H9 (cell line): ENCODE data around the gene SEMG2. TPM values are rescaled to one million over a fixed set of nuclear protein-coding genes. Genes with fewer than 3 reads are reported as not detected.

Experiments used
- DNase-seq: peaks from one replicate; pipeline ENCODE4 v3.0.0-alpha.2; 2017
- H2AFZ ChIP-seq: one replicate; pipeline ENCODE4 v1.6.1; 2013; ENCODE audit warnings: mild to moderate bottlenecking, low read length, control low read depth, moderate library complexity
- H2AK5ac ChIP-seq: 2 replicates; pipeline ENCODE4 v1.6.1; 2013; ENCODE audit warnings: low read length, control low read depth, mixed read lengths; ENCODE audit not compliant: insufficient read length
- H2BK120ac ChIP-seq: one replicate; pipeline ENCODE4 v1.6.1; 2013; ENCODE audit warnings: low read depth, mild to moderate bottlenecking, low read length, control low read depth, inconsistent platforms; ENCODE audit not compliant: poor library complexity, severe bottlenecking
- H2BK12ac ChIP-seq: 2 replicates; pipeline ENCODE4 v1.6.1; 2013; ENCODE audit warnings: low read length, control low read depth, mixed read lengths, low read depth; ENCODE audit not compliant: insufficient read length
- H2BK15ac ChIP-seq: 2 replicates; pipeline ENCODE4 v1.6.1; 2013; ENCODE audit warnings: low read depth, low read length, control low read depth
- H2BK20ac ChIP-seq: one replicate; pipeline ENCODE4 v1.6.1; 2013; ENCODE audit warnings: low read depth, mild to moderate bottlenecking, low read length, control low read depth, inconsistent platforms; ENCODE audit not compliant: poor library complexity, severe bottlenecking
- H2BK5ac ChIP-seq: 2 replicates; pipeline ENCODE4 v1.6.1; 2013; ENCODE audit warnings: low read length, control low read depth, mixed read lengths; ENCODE audit not compliant: insufficient read length
- H3K14ac ChIP-seq: 2 replicates; pipeline ENCODE4 v1.6.1; 2013; ENCODE audit warnings: low read length, control low read depth; ENCODE audit not compliant: insufficient read depth
- H3K18ac ChIP-seq: 2 replicates; pipeline ENCODE4 v1.6.1; 2013; ENCODE audit warnings: low read depth, mild to moderate bottlenecking, mixed read lengths, low read length, control low read depth; ENCODE audit not compliant: insufficient read length
- H3K23ac ChIP-seq: 2 replicates; pipeline ENCODE4 v1.6.1; 2013; ENCODE audit warnings: low read length, control low read depth, mixed read lengths, low read depth; ENCODE audit not compliant: insufficient read length
- H3K23me2 ChIP-seq: 2 replicates; pipeline ENCODE4 v1.6.1; 2013; ENCODE audit warnings: low read depth, mild to moderate bottlenecking, mixed read lengths, low read length, control low read depth; ENCODE audit not compliant: insufficient read length, poor library complexity, severe bottlenecking
- H3K27ac ChIP-seq: 2 replicates; pipeline ENCODE4 v1.5.1; 2013; ENCODE audit warnings: low read length, control low read depth, mixed read lengths, low read depth; ENCODE audit not compliant: insufficient read length
- H3K27me3 ChIP-seq: 2 replicates; pipeline ENCODE4 v1.6.1; 2013; ENCODE audit warnings: low read length, control low read depth, inconsistent platforms; ENCODE audit not compliant: insufficient read depth
- H3K4ac ChIP-seq: 2 replicates; pipeline ENCODE4 v1.6.1; 2013; ENCODE audit warnings: low read depth, mild to moderate bottlenecking, control low read depth, inconsistent platforms, low read length, moderate library complexity
- H3K4me1 ChIP-seq: 2 replicates; pipeline ENCODE4 v1.6.1; 2013; ENCODE audit warnings: low read length, control low read depth, inconsistent platforms; ENCODE audit not compliant: insufficient read depth
- H3K4me2 ChIP-seq: 2 replicates; pipeline ENCODE4 v1.6.1; 2013; ENCODE audit warnings: low read length, control low read depth, mixed read lengths; ENCODE audit not compliant: insufficient read length, insufficient read depth
- H3K56ac ChIP-seq: 2 replicates; pipeline ENCODE4 v1.6.1; 2013; ENCODE audit warnings: low read depth, mild to moderate bottlenecking, mixed read lengths, low read length, control low read depth; ENCODE audit not compliant: insufficient read length
- H3K79me1 ChIP-seq: 2 replicates; pipeline ENCODE4 v1.6.1; 2013; ENCODE audit warnings: low read depth, mild to moderate bottlenecking, moderate library complexity, low read length, control low read depth, inconsistent platforms; ENCODE audit not compliant: insufficient read depth, poor library complexity, severe bottlenecking
- H3K79me2 ChIP-seq: 2 replicates; pipeline ENCODE4 v1.6.1; 2013; ENCODE audit warnings: low read length, control low read depth, inconsistent platforms; ENCODE audit not compliant: insufficient read depth
- H3K9ac ChIP-seq: 2 replicates; pipeline ENCODE4 v1.6.1; 2013; ENCODE audit warnings: low read length, control low read depth, mixed read lengths; ENCODE audit not compliant: insufficient read length; ENCODE audit errors: extremely low read depth
- H3K9me3 ChIP-seq: one replicate; pipeline ENCODE4 v1.6.1; 2013; ENCODE audit warnings: low read depth, low read length, inconsistent platforms; ENCODE audit not compliant: control insufficient read depth
- H3T11ph ChIP-seq: one replicate; pipeline ENCODE4 v1.6.1; 2013; ENCODE audit warnings: mild to moderate bottlenecking, low read length, control low read depth, inconsistent platforms
- H4K20me1 ChIP-seq: one replicate; pipeline ENCODE4 v1.6.1; 2013; ENCODE audit not compliant: control insufficient read depth, insufficient read length, insufficient read depth
- H4K5ac ChIP-seq: 2 replicates; pipeline ENCODE4 v1.6.1; 2013; ENCODE audit warnings: low read depth, mild to moderate bottlenecking, mixed read lengths, low read length, control low read depth; ENCODE audit not compliant: insufficient read length
- H4K8ac ChIP-seq: replicated peaks from 2 replicates; pipeline ENCODE4 v1.6.1; 2013; ENCODE audit warnings: low read length, control low read depth, mixed read lengths, low read depth; ENCODE audit not compliant: insufficient read length
- H4K91ac ChIP-seq: 2 replicates; pipeline ENCODE4 v1.6.1; 2013; ENCODE audit warnings: low read depth, mild to moderate bottlenecking, moderate library complexity, mixed read lengths, low read length, control low read depth; ENCODE audit not compliant: insufficient read length
- H3K27ac Mint-ChIP-seq, 3 experiments: 2 replicates in 2 of 3; 3 replicates in 1 of 3; pipeline ENCODE4 v1.8.0; 2020 to 2021; ENCODE audit warnings: mixed read lengths in 3 of 3, mild to moderate bottlenecking in 1 of 3, moderate library complexity in 1 of 3
- H3K27me3 Mint-ChIP-seq: 2 replicates; pipeline ENCODE4 v1.8.0; 2021; ENCODE audit warnings: low read depth, mild to moderate bottlenecking, moderate library complexity, mixed read lengths
- H3K36me3 Mint-ChIP-seq, 3 experiments: 2 replicates in 2 of 3; 3 replicates in 1 of 3; pipeline ENCODE4 v1.8.0; 2020 to 2021; ENCODE audit warnings: low read depth in 3 of 3, mixed read lengths in 3 of 3; ENCODE audit not compliant: insufficient read depth in 1 of 3
- H3K4me1 Mint-ChIP-seq, 2 experiments: 2 replicates each; pipeline ENCODE4 v1.8.0; 2020; ENCODE audit warnings: mixed read lengths in 2 of 2
- H3K4me3 Mint-ChIP-seq, 2 experiments: 2 replicates in 1 of 2; 3 replicates in 1 of 2; pipeline ENCODE4 v1.8.0; 2020 to 2021; ENCODE audit warnings: mild to moderate bottlenecking in 2 of 2, mixed read lengths in 2 of 2, moderate library complexity in 1 of 2
- H3K9me3 Mint-ChIP-seq, 2 experiments: 2 replicates in 1 of 2; 3 replicates in 1 of 2; pipeline ENCODE4 v1.8.0; 2020; ENCODE audit warnings: mild to moderate bottlenecking in 2 of 2, mixed read lengths in 2 of 2, moderate library complexity in 1 of 2
- WGBS: extraction: QIAGEN DNeasy Blood & Tissue Kit; methylation state at CpG from one replicate; pipeline ENCODE4 v1.1.7; 2013; ENCODE audit warnings: missing lambda C conversion rate, low lambda C conversion rate, mixed read lengths; ENCODE audit not compliant: insufficient read length; ENCODE audit errors: extremely low coverage; 5-methylcytosine and 5-hydroxymethylcytosine counted together
- total RNA-seq: library from RNA; stranded (reverse); gene quantifications from 2 replicates; pipeline ENCODE4 v1.2.1, GENCODE V29; 2021
- TF ChIP-seq, protein P1 (sequence below): fragments of 200-600 bp; sonication (generic); conservative IDR thresholded peaks from 3 replicates; pipeline ENCODE4 v1.8.0; 2021; ENCODE audit warnings: antibody characterized with exemption, mild to moderate bottlenecking

SEMG2 gene
- total RNA-seq, 1 experiment from 2014 or later: not detected

DNA sequence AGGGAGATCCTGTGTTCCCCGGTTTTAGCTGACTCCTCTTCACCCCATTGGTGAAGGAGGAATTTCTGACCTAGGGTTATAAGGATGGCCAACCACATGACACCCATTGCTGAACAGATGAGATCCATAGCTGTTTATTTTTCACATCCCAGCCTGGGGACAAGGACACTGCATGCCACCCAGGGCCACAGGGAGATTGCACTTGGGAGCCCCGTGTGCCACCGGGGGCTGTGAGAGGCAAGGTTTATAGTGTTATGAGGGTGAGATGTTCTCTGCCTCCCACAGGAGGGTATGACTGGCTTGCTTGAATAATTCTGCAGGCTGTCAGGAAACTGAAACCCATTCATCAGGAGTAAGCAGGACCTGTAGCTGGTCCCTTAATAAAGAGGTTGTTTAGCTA lies 47.9 kb downstream of the SEMG2 start:
- Histone ChIP-seq H3K14ac (no peak overlapping the region), H3K79me1 (no peaks in the 10 kb centered on the region), H4K20me1 (no peaks in the 10 kb centered on the region), H4K91ac (no peak overlapping the region), H3K27ac (no peak overlapping the region), H2BK15ac (no peak overlapping the region), H3K18ac (no peak overlapping the region), H3K4me1 (0 out of 2 replicates have a peak, but pooled peaks cover 6% of the 10 kb centered on the region), H3K56ac (no peak overlapping the region), H4K5ac (no peak overlapping the region), H3K27me3 (no peaks in the 10 kb centered on the region), H2BK20ac (no peak overlapping the region), H2AFZ (no peak overlapping the region), H2AK5ac (no peak overlapping the region), H2BK5ac (no peak overlapping the region), H3K79me2 (no peaks in the 10 kb centered on the region), H3K9me3 (no peaks in the 10 kb centered on the region), H3K4ac (no peak overlapping the region), H2BK12ac (no peak overlapping the region), H3K4me2 (no peak overlapping the region), H3K9ac (no peak overlapping the region), H3K23me2 (no peaks in the 10 kb centered on the region), H4K8ac (no peak overlapping the region), H3T11ph (no peak overlapping the region), H2BK120ac (no peak overlapping the region), H3K23ac (no peak overlapping the region)
- no peaks in the 10 kb centered on the region for H3K9me3 Mint-ChIP-seq
- WGBS: no CpG with 5 or more reads among the region's 3 CpGs
- no peak for DNase-seq
- no peaks in the 10 kb centered on the region for H3K36me3 Mint-ChIP-seq
- TF ChIP-seq, protein P1, sequence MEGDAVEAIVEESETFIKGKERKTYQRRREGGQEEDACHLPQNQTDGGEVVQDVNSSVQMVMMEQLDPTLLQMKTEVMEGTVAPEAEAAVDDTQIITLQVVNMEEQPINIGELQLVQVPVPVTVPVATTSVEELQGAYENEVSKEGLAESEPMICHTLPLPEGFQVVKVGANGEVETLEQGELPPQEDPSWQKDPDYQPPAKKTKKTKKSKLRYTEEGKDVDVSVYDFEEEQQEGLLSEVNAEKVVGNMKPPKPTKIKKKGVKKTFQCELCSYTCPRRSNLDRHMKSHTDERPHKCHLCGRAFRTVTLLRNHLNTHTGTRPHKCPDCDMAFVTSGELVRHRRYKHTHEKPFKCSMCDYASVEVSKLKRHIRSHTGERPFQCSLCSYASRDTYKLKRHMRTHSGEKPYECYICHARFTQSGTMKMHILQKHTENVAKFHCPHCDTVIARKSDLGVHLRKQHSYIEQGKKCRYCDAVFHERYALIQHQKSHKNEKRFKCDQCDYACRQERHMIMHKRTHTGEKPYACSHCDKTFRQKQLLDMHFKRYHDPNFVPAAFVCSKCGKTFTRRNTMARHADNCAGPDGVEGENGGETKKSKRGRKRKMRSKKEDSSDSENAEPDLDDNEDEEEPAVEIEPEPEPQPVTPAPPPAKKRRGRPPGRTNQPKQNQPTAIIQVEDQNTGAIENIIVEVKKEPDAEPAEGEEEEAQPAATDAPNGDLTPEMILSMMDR: no peak
- H3K4me1 Mint-ChIP-seq: peaks cover 15 to 17% of the 10 kb centered on the region in 2 experiments
- H3K4me3 Mint-ChIP-seq: no peak overlapping the region
- peaks cover 15% of the 10 kb centered on the region for H3K27me3 Mint-ChIP-seq
- H3K27ac Mint-ChIP-seq: no peak overlapping the region
